ENCODE data around the gene SPEF1. TPM values are rescaled to one million over a fixed set of nuclear protein-coding genes. Genes with fewer than 3 reads are reported as not detected.

Gene SPEF1
- total and polyA plus RNA-seq, 2 experiments from 2014 or later = 0.63 TPM; not detected in 1

DNA sequence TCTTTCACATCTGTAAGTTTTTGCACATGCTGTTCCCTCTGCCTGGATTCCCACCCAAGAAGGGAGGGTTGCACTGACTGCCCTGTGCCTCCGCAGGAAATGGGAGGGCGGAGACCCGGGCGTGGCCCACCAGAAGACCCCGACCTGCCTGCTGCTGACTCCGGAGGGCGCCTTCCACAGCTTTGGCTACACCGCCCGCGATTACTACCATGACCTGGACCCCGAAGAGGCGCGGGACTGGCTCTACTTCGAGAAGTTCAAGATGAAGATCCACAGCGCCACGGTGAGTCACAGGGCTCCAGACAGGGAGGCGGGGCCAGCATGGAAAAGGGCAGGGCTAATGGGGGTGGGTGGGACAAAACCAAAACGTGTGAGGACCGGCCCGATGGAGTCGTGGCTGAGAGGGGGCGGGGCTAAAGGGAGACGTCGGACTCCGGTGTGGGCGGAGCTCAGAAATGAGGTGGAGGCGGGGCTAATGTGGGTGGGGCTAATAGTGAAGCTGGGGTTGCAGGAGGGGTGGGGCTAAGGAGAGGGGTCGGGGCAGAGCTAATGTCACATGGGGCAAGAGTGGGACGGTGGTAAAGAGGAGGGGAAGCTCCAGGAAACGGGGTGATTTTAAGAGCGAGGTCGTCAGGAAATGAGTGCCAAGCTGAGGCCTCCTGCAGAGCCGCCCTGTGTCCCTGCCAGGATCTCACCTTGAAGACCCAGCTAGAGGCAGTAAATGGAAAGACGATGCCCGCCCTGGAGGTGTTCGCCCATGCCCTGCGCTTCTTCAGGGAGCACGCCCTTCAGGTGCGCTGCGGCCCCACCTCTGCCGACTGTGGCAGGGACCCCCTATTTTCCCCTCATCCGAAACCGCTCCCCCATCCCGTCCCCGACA lies 36.2 kb downstream of the SPEF1 start:
- Histone ChIP-seq H3K27me3 (peaks cover 54% of the 10 kb centered on the region), H3K36me3 (replicated peaks; ENCODE audit: insufficient read depth, low read depth) (no peaks in the 10 kb centered on the region), H3K4me2 (peak overlapping the region; percentile 49), H3K4me3 (no peak overlapping the region), H2AFZ (peak overlapping the region; percentile 21), H3K27ac (no peak overlapping the region), H3K4me1 (ENCODE audit: insufficient read depth) (peaks cover 7% of the 10 kb centered on the region), H3K79me2 (no peaks in the 10 kb centered on the region), H4K20me1 (ENCODE audit: insufficient read depth, poor library complexity, severe bottlenecking) (no peaks in the 10 kb centered on the region), H3K9me2 (replicated peaks; ENCODE audit: insufficient read depth) (no peaks in the 10 kb centered on the region), H3K9me3 (ENCODE audit: low read depth) (no peaks in the 10 kb centered on the region)
- 26% methylated on average over 27 of the region's 45 CpGs for WGBS (ENCODE audit: low lambda C conversion rate, missing lambda C conversion rate)
- TF ChIP-seq EZH2 (IDR thresholded peaks at IDR 0.05; ENCODE audit: borderline replicate concordance) = peak; percentile 10
- no peak for TF ChIP-seq EZH2phosphoT487 (IDR thresholded peaks at IDR 0.05; ENCODE audit: low read depth, severe bottlenecking, unreplicated experiment)
- TF ChIP-seq, protein P1, sequence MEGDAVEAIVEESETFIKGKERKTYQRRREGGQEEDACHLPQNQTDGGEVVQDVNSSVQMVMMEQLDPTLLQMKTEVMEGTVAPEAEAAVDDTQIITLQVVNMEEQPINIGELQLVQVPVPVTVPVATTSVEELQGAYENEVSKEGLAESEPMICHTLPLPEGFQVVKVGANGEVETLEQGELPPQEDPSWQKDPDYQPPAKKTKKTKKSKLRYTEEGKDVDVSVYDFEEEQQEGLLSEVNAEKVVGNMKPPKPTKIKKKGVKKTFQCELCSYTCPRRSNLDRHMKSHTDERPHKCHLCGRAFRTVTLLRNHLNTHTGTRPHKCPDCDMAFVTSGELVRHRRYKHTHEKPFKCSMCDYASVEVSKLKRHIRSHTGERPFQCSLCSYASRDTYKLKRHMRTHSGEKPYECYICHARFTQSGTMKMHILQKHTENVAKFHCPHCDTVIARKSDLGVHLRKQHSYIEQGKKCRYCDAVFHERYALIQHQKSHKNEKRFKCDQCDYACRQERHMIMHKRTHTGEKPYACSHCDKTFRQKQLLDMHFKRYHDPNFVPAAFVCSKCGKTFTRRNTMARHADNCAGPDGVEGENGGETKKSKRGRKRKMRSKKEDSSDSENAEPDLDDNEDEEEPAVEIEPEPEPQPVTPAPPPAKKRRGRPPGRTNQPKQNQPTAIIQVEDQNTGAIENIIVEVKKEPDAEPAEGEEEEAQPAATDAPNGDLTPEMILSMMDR (IDR thresholded peaks at IDR 0.05; ENCODE audit: poor library complexity) = no peak
- DNase-seq (ENCODE audit: low spot score) = peak; percentile 85

DNA sequence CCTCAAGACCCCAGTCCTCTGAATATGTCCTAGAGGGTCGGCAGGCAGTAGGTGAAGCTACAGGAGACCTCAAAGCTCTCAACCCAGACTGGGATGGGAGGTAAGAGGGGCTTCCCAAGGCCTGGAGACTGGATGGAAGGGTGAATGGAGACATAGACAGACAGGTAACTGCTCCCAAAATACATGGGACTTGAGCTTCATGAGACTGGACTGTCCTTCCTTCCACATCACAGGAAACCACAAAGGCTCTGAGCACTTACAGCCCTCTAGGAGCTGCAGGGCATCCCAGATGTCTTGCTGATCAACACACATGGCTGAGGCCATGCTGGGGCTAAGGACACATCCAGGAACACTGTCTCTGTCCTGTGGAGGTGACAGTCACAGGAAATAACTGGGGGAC lies 37.2 kb downstream of the SPEF1 start:
- H4K20me1 ChIP-seq (ENCODE audit: insufficient read depth, poor library complexity, severe bottlenecking) = no peaks in the 10 kb centered on the region
- no peak for DNase-seq (ENCODE audit: low spot score)
- H3K79me2 ChIP-seq = no peaks in the 10 kb centered on the region
- H3K27ac ChIP-seq = no peak overlapping the region
- H3K27me3 ChIP-seq = peaks cover 44% of the 10 kb centered on the region
- no peaks in the 10 kb centered on the region for H3K9me3 ChIP-seq (ENCODE audit: low read depth)
- no peak overlapping the region for H3K4me3 ChIP-seq
- no peaks in the 10 kb centered on the region for H3K4me1 ChIP-seq (ENCODE audit: insufficient read depth)
- no peak overlapping the region for H2AFZ ChIP-seq
- H3K4me2 ChIP-seq = no peak overlapping the region
- no peaks in the 10 kb centered on the region for H3K36me3 ChIP-seq (replicated peaks; ENCODE audit: insufficient read depth, low read depth)
- WGBS (ENCODE audit: low lambda C conversion rate, missing lambda C conversion rate) = 86% methylated on average over 1 of the region's 1 CpG
- TF ChIP-seq, protein P1 (IDR thresholded peaks at IDR 0.05; ENCODE audit: poor library complexity) = no peak
- TF ChIP-seq EZH2phosphoT487 (IDR thresholded peaks at IDR 0.05; ENCODE audit: low read depth, severe bottlenecking, unreplicated experiment) (no peak), EZH2 (IDR thresholded peaks at IDR 0.05; ENCODE audit: borderline replicate concordance) (no peak)
- H3K9me2 ChIP-seq (replicated peaks; ENCODE audit: insufficient read depth) = no peaks in the 10 kb centered on the region

DNA sequence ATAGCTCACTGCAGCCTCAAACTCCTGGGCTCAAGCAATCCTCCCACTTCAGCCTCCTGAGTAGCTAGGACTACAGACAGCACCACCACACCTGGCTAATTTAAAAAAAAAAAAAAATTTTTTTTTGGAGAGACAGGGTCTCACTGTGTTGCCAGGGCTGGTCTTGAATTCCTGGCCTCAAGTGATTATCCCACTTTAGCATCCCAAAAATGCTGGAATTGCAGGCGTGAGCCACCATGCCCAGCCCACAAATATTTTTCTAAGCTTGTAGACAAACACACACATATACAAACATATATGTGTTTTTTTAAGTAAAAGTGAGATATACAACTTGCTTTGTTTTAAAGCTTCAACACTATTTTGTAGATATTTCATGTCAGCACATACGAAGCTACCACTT lies 38.0 kb downstream of the SPEF1 start:
- H3K4me1 ChIP-seq (ENCODE audit: insufficient read depth) = no peaks in the 10 kb centered on the region
- H4K20me1 ChIP-seq (ENCODE audit: insufficient read depth, poor library complexity, severe bottlenecking) = no peaks in the 10 kb centered on the region
- H3K27ac ChIP-seq = no peak overlapping the region
- peaks cover 36% of the 10 kb centered on the region for H3K27me3 ChIP-seq
- TF ChIP-seq EZH2 (IDR thresholded peaks at IDR 0.05; ENCODE audit: borderline replicate concordance) (no peak), EZH2phosphoT487 (IDR thresholded peaks at IDR 0.05; ENCODE audit: low read depth, severe bottlenecking, unreplicated experiment) (no peak)
- TF ChIP-seq, protein P1 (IDR thresholded peaks at IDR 0.05; ENCODE audit: poor library complexity) = no peak
- H3K36me3 ChIP-seq (replicated peaks; ENCODE audit: insufficient read depth, low read depth) = no peaks in the 10 kb centered on the region
- WGBS (ENCODE audit: low lambda C conversion rate, missing lambda C conversion rate) = 94% methylated on average over 2 of the region's 2 CpGs
- no peaks in the 10 kb centered on the region for H3K9me2 ChIP-seq (replicated peaks; ENCODE audit: insufficient read depth)
- no peak overlapping the region for H3K4me3 ChIP-seq
- no peaks in the 10 kb centered on the region for H3K79me2 ChIP-seq
- no peak overlapping the region for H2AFZ ChIP-seq
- H3K4me2 ChIP-seq = no peak overlapping the region
- no peak for DNase-seq (ENCODE audit: low spot score)
- no peaks in the 10 kb centered on the region for H3K9me3 ChIP-seq (ENCODE audit: low read depth)
